HG02763 (cell line): ENCODE measurements around the gene RNF207.

Experiments
- ATAC-seq: cut with Tn5 transposase; IDR thresholded peaks from one replicate; pipeline ENCODE4 v1.9.1; 2021; ENCODE audit warnings: mild to moderate bottlenecking, moderate library complexity; ENCODE audit not compliant: unreplicated experiment

Gene RNF207

GRCh38 chr1:6247651-6248050 lies 41.7 kb downstream of the RNF207 start:
- ATAC-seq = no peak

GRCh38 chr1:6248161-6248776 lies 42.4 kb downstream of the RNF207 start:
- no peak for ATAC-seq

- no peak for ATAC-seq
These were observed 43.2 kb downstream of the RNF207 start for GRCh38 chr1:6248932-6249738.

- ATAC-seq = no peak
These were observed 44.1 kb downstream of the RNF207 start for GRCh38 chr1:6249739-6250689.

- no peak for ATAC-seq
These were observed 45.3 kb downstream of the RNF207 start for GRCh38 chr1:6251233-6251632.

GRCh38 chr1:6251681-6252373 lies 45.9 kb downstream of the RNF207 start:
- ATAC-seq = no peak

GRCh38 chr1:6252374-6252710 lies 46.4 kb downstream of the RNF207 start:
- ATAC-seq = no peak

- no peak for ATAC-seq
These were observed 47.5 kb downstream of the RNF207 start for GRCh38 chr1:6253380-6253779.

GRCh38 chr1:6254691-6255090 lies 48.8 kb downstream of the RNF207 start:
- ATAC-seq = no peak

- ATAC-seq = no peak
These were observed 50.7 kb downstream of the RNF207 start for GRCh38 chr1:6256645-6257044.

- no peak for ATAC-seq
These were observed 51.7 kb downstream of the RNF207 start for GRCh38 chr1:6257541-6258069.

- ATAC-seq = no peak
These were observed 52.8 kb downstream of the RNF207 start for GRCh38 chr1:6258675-6259074.

- ATAC-seq = no peak
These were observed 53.8 kb downstream of the RNF207 start for GRCh38 chr1:6259491-6260362.

- ATAC-seq = no peak
These were observed 54.6 kb downstream of the RNF207 start for GRCh38 chr1:6260433-6260934.

GRCh38 chr1:6260961-6261614 lies 55.2 kb downstream of the RNF207 start, which contains the start of gene GPR153:
Gene GPR153 (minus strand): TSS chr1:6261098. CDS start chr1:6254905, 6,193 bp downstream.
- ATAC-seq = no peak

GRCh38 chr1:6261615-6261995 lies 55.7 kb downstream of the RNF207 start:
- ATAC-seq = no peak

- no peak for ATAC-seq
These were observed 56.9 kb downstream of the RNF207 start for GRCh38 chr1:6262555-6263420.

- ATAC-seq = no peak
These were observed 57.8 kb downstream of the RNF207 start for GRCh38 chr1:6263716-6264115.
